CD4-positive, alpha-beta T cell treated with Interleukin-6 for 4 hours (primary cell): ENCODE measurements around the gene TIMMDC1.
"Not testable (repeated sequence)": the region's sequence is repeated elsewhere in the genome, so short reads cannot be mapped to it uniquely, and the experiment has no call there.

ENCODE experiments used
- DNase-seq: peaks from one replicate; pipeline ENCODE4 v3.0.0-alpha.2; 2020; ENCODE audit warnings: mixed read lengths

TIMMDC1 gene

GRCh38 chr3:119557877-119558269 lies 59.5 kb downstream of the TIMMDC1 start:
- DNase-seq = no peak

- no peak for DNase-seq
Observed at GRCh38 chr3:119558626-119559317, 60.4 kb downstream of the TIMMDC1 start.

- DNase-seq = peak; percentile 53
Observed at GRCh38 chr3:119559441-119559963, 61.2 kb downstream of the TIMMDC1 start, which contains the start of gene CD80. Gene CD80, minus strand, starts transcription at chr3:119559614. Its CDS starts 1,886 bp downstream, at chr3:119557728.

- DNase-seq = no peak
Observed at GRCh38 chr3:119560160-119560559, 61.8 kb downstream of the TIMMDC1 start.

GRCh38 chr3:119562307-119562961 lies 64.1 kb downstream of the TIMMDC1 start:
- peak; percentile 6 for DNase-seq

- DNase-seq = not testable (repeated sequence)
Observed at GRCh38 chr3:119563334-119563733, 65.0 kb downstream of the TIMMDC1 start.

GRCh38 chr3:119569156-119569555 lies 70.8 kb downstream of the TIMMDC1 start:
- DNase-seq = no peak

GRCh38 chr3:119570229-119570628 lies 71.9 kb downstream of the TIMMDC1 start:
- DNase-seq = no peak

GRCh38 chr3:119571230-119571629 lies 72.9 kb downstream of the TIMMDC1 start:
- no peak for DNase-seq

GRCh38 chr3:119571688-119572087 lies 73.3 kb downstream of the TIMMDC1 start:
- no peak for DNase-seq
